ENCODE data around the gene AQP10.
"Not testable (repeated sequence)": the region's sequence is repeated elsewhere in the genome, so short reads cannot be mapped to it uniquely, and the experiment has no call there.

Gene AQP10

DNA sequence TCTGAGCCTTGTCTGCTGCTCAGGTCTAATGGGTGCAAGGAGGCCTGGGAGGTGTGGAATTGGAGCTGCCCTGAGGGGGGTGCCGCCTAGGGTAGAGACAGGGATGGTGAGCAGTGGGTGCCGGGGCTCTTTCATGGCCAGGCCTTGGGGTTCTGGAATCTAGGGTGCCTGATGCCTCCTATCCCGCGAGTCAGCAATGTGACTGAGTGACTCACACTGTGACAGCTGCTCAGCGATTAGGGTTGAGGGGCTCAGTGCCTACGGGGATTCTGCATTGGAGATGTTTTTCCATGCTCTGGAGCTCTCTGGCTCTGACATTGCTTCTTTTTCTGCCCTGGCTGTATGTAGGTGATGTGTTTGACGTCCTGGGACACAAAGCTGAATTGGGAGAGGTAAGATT lies 21.2 kb downstream of the AQP10 start:
- no peak for FAIRE-seq
- no peak for DNase-seq (ENCODE audit: extremely low spot score, insufficient read length, low read depth)

DNA sequence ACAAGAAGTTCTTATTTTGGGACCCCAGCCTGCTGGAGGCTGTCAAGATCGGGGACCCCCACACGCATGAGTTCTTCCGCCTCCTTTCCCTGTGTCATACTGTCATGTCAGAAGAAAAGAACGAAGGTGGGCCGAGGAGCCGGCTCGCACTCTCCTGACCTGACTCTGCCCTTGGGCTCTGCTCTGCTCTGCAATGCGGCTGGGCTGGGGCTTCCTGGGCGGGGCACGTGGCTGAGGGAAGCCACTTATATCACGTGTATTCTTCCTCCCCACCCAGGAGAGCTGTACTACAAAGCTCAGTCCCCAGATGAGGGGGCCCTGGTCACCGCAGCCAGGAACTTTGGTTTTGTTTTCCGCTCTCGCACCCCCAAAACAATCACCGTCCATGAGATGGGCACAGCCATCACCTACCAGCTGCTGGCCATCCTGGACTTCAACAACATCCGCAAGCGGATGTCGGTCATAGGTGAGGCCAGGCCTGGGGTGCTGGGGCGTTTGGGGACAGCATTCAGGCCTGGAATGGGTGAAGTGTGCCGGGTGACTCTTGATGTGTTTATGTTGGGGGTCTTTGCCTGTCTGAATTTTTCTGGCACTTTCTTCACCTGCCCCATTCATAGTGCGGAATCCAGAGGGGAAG lies 22.1 kb downstream of the AQP10 start:
- FAIRE-seq, result no peak
- no peak for DNase-seq (ENCODE audit: extremely low spot score, insufficient read length, low read depth)

GRCh38 chr1:154344977-154345837 lies 24.3 kb downstream of the AQP10 start:
- FAIRE-seq (no peak), DNase-seq (ENCODE audit: extremely low spot score, insufficient read length, low read depth) (no peak)

DNA sequence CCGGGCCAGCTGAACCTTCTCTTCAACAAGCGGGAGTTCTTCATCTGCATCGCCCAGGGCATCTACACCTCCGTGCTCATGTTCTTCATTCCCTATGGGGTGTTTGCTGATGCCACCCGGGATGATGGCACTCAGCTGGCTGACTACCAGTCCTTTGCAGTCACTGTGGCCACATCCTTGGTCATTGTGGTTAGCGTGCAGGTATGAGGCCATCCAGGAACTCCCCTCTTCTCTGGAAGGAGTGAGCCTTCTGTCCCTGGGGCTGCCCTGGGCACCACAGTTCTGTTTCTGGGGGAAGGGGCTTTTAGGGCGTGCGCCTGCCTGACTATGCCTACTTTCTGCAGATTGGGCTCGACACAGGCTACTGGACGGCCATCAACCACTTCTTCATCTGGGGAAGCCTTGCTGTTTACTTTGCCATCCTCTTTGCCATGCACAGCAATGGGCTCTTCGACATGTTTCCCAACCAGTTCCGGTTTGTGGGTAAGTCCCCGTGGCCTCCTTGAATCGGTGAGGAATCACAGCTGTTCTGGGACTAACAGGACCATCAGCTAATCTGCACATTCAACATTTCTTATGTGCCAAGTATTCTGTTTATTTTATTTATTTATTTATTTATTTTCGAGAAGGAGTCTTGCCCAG lies 25.5 kb downstream of the AQP10 start:
- DNase-seq (ENCODE audit: extremely low spot score, insufficient read length, low read depth) (no peak), FAIRE-seq (no peak)

- DNase-seq (ENCODE audit: extremely low spot score, insufficient read length, low read depth), result no peak
- FAIRE-seq, result no peak
Observed at GRCh38 chr1:154347961-154348360, 27.1 kb downstream of the AQP10 start.

DNA sequence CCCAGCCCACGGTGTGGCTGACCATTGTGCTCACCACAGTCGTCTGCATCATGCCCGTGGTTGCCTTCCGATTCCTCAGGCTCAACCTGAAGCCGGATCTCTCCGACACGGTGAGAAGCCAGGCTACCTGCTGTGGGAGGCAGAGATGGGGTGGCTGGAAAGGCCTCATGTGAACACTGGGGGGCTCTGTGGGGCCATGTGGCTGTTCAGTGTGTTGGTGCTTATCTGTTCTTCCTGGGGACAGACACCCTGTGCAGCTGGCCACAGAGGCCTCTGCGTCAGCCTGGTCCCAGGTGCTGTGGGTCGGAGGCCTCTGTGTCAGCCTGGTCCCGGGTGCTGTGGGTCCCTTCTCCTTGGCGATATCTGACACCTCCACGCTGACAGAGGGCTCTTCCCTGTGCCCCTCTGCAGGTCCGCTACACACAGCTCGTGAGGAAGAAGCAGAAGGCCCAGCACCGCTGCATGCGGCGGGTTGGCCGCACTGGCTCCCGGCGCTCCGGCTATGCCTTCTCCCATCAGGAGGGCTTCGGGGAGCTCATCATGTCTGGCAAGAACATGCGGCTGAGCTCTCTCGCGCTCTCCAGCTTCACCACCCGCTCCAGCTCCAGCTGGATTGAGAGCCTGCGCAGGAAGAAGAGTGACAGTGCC lies 27.7 kb downstream of the AQP10 start:
- FAIRE-seq, result no peak
- DNase-seq (ENCODE audit: extremely low spot score, insufficient read length, low read depth), result no peak

DNA sequence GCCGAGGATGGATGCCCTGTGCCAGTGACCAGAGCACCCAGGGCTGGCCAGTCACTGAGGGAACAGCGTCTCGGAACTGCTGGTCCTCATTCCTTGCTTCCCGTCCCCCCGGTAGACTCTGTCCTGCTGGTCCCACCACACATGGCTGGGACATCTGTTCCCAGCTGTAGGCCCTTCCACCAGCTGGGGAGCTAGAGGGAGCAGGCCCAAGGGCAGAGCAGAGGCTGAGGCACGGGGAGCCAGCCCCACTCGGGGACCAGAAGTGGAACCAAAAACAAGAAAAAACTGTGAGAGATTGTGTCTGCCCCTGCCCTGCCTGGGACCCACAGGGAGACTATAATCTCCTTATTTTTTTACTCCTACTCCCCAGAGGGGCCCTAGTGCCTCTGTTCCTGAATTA lies 28.2 kb downstream of the AQP10 start:
- FAIRE-seq, result no peak

DNA sequence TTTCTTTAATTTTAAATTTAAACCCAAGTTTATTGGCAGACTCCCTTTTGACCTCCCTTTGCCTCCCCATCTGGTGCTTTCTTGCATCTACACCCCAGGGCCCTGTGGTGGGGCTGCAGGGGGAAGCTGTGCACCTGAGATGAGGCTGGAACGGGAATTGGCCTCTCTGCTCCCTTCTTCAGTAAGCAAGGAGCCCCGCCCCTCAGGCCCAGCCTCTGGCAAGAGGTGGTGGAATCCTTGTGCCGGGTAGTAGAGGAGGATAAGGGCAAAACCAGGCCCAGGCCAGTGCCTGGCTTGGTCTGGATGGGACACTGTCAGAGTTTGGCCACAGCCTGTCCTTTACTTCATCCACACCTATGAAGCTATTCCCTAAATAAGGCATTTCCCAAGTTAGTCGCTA lies 29.5 kb downstream of the AQP10 start:
- DNase-seq (ENCODE audit: extremely low spot score, insufficient read length, low read depth), result no peak
- FAIRE-seq, result no peak

More for the DNA sequence above, 28.2 kb downstream of the AQP10 start:
- no peak for DNase-seq (ENCODE audit: extremely low spot score, insufficient read length, low read depth)

DNA sequence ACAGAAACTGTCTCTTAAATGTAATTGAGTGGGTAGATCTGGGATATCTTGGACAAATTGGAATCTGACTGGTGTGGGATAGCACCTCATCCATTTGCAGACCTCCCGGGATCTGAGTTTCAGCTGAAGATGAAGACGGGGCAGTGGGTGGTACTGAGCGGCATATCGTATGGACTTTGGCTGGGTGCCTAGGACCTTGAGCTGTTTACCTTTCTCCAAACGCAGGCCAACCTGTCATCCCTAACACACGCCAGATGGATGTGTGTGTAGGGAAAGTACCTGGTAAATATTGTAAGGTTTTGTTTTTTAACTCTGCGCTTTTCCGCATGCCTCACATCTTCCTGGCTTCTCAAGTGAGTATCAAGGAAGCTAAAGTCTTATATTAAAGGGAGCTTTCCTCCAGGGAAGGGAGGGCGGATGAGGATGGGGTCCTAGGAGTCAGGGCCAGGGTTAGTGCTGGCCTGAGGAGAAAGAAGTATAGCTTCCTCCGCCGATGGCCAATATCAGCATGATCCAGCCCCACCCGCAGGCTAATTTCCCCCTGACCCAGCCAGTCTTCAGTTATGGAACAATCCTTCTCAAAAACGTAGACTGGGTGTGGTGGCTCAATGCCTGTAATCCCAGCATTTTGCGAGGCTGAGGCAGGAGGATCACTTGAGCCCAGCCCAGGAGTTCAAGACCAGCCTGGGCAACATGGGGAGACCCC lies 30.6 kb downstream of the AQP10 start:
- FAIRE-seq (no peak), DNase-seq (ENCODE audit: extremely low spot score, insufficient read length, low read depth) (no peak)

- FAIRE-seq (no peak), DNase-seq (ENCODE audit: extremely low spot score, insufficient read length, low read depth) (no peak)
Observed at GRCh38 chr1:154352245-154352580, 31.3 kb downstream of the AQP10 start.

DNA sequence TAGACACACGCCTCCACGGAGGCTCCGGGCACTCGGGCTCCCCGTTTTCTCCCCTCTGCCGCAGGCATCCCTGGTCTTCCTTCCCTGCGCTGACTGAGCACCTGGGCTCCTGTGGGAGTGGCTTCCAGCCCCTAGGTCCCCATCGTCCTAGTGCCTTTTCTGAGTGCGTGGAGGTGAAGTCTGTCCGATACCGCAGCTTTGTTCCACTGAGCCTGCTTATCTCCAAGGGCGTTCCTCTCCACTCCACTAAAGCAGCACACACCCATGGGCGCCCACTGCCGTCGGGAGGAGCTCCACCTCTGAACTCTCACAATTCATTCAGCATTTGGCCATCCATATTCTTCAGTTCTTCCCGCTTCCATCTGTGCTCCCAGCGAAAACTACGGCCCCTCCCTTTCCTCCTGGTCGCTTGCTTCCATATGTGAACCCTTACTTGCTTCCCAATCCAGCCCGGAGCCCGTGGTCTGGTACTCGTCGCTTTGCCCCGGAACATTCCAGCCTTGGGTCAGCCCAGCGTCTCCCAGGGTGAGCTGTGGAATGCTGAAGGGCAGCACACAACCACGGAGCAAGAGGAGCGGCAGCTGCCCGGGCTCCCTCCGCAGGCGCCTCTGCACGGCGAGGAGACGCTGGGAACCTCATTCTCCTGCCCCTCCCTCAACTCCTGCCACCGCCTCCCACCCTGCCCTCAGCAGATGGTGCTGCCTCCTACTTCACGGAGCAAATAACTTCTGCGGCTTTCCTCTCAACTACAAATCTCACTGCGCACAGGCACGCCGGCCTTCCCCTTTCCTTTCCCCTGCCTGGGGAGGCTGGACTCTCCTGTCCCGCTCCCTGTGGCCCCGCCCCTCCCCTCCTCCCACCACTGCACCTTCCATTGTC lies 31.9 kb downstream of the AQP10 start:
- DNase-seq (ENCODE audit: extremely low spot score, insufficient read length, low read depth) (no peak), FAIRE-seq (no peak)

GRCh38 chr1:154353460-154353904 lies 32.6 kb downstream of the AQP10 start:
- DNase-seq (ENCODE audit: extremely low spot score, insufficient read length, low read depth) (no peak), FAIRE-seq (no peak)

GRCh38 chr1:154353966-154354365 lies 33.1 kb downstream of the AQP10 start:
- FAIRE-seq (no peak), DNase-seq (ENCODE audit: extremely low spot score, insufficient read length, low read depth) (no peak)

DNA sequence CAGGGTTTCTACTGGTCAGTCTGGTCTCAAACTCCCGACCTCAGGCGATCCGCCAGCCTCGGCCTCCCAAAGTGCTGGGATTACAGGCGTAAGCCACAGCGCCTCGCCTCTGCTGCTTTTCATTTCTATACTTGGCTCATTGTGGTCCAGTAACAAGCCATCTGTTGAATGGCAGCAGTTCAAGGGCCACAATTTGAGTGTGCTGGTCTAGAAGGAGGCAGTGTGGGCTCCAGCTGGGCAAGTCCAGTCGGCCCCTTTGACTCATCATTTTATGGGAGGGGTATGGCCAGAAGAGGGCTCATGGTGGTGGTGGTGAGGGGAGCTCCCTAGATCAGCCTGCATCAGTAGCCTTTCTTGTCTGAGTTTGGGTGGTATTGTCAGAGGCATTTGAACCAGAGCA lies 37.6 kb downstream of the AQP10 start:
- no peak for DNase-seq (ENCODE audit: extremely low spot score, insufficient read length, low read depth)
- no peak for FAIRE-seq

DNA sequence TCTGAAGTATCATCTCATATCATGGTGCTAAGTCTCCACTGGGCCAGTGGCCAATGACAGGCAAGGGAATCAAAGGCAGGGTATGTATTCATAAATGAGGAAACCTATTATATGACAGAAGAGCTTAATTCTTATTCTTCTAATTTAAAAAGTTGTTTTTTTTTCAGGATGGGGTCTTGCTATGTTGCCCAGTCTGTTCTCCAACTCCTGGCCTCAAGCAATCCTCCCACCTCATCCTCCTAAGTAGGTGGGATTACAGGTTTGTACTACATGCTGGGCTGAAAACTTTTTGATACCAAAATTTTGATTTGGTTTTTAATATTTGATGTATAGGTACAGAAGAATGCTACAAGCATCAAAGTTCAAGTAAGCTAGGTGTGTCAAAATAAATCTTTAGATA lies 39.4 kb downstream of the AQP10 start:
- FAIRE-seq, result no peak
- DNase-seq (ENCODE audit: extremely low spot score, insufficient read length, low read depth), result no peak

GRCh38 chr1:154360881-154361280 lies 40.0 kb downstream of the AQP10 start:
- DNase-seq (ENCODE audit: extremely low spot score, insufficient read length, low read depth); FAIRE-seq: not testable (repeated sequence)

DNA sequence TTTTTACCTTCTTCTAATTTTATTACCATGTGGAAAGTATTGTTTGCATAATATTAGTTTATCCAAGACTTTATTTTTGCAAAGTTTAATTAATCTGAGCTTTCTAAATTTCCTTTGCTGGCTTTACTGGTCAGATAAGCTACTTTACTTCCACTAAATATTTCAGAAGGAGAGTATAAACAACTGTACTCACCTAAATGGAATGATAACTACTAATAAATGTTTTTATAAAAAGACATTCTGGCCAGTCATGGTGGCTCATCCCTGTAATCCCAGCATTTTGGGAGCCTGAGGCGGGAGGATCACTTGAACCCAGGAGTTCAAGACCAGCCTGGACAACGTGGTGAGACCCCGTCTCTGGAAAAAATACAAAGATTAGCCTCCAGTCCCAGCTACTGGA lies 40.5 kb downstream of the AQP10 start:
- DNase-seq (ENCODE audit: extremely low spot score, insufficient read length, low read depth) (no peak), FAIRE-seq (no peak)

DNA sequence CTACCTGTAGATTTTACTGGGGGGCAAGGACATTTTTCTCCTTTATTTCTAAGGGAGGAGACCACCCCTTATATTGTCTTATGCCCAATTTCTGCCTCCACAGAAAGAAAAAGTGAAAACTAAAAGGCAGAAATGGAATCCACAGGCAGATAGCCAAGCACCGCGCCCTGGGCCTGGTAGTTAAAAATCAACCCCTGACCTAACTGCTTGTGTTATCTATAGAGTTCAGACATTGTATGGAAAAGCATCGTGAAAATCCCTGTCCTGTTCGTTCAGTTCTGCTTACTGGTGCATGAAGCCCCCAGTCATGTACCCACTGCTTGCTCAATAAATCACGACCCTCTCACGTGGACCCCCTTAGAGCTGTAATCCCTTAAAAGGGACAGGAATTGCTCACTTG lies 50.5 kb downstream of the AQP10 start:
- no peak for DNase-seq (ENCODE audit: extremely low spot score, insufficient read length, low read depth)
- no peak for FAIRE-seq

DNA sequence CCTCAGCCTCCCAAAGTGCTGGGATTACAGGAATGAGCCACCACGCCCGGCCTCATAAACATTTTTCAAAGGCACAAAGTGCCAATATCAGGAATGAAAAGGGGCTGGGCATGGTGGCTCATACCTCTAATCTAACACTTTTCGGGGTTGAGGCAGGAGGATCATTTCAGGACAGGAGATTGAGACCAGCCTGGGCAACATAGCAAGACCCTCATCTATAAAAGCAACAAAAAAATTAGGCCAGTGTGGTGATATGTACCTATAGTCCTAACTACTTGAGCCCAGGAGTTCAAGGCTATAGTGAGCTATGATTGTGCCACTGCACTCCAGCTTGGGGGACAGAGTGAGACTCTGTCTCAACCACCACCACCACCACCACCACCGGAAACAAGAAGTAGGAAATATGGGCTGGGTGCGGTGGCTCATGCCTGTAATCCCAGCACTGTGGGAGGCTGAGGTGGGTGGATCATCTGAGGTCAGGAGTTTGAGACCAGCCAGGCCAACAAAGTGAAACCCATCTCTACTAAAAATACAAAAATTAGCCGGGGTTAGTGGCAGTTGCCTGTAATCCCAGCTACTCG lies 53.0 kb downstream of the AQP10 start:
- not testable (repeated sequence) for FAIRE-seq

More for the DNA sequence above, 53.0 kb downstream of the AQP10 start:
- DNase-seq (ENCODE audit: extremely low spot score, insufficient read length, low read depth), result not testable (repeated sequence)

Data from GM18507 (cell line).